Left ventricle myocardium inferior (tissue), 1 donor: Measurements from ENCODE around the gene RUNX3. TPM values are rescaled to one million over a fixed set of nuclear protein-coding genes. Genes with fewer than 3 reads are reported as not detected.

ENCODE experiments used
- DNase-seq: peaks from one replicate; pipeline ENCODE4 v3.0.0-alpha.2; 2020
- H3K27ac ChIP-seq: fragments of 200-600 bp; replicated peaks from 2 replicates; pipeline ENCODE4 v1.8.0; 2021
- H3K27me3 ChIP-seq: fragments of 200-600 bp; 2 replicates; pipeline ENCODE4 v1.8.0; 2021; ENCODE audit warnings: low read depth
- H3K36me3 ChIP-seq: fragments of 200-600 bp; 2 replicates; pipeline ENCODE4 v1.8.0; 2021
- H3K4me1 ChIP-seq: fragments of 200-600 bp; 2 replicates; pipeline ENCODE4 v1.8.0; 2021
- H3K4me3 ChIP-seq: fragments of 200-600 bp; 2 replicates; pipeline ENCODE4 v1.8.0; 2021; ENCODE audit warnings: mild to moderate bottlenecking, moderate library complexity
- H3K9me3 ChIP-seq: fragments of 200-600 bp; replicated peaks from 2 replicates; pipeline ENCODE4 v1.8.0; 2021
- intact Hi-C: fragments of 100-400 bp; cut with micrococcal nuclease; formaldehyde crosslinking; loops from one replicate; pipeline ENCODE4 v1.11.0; 2022
- total RNA-seq: library from RNA; stranded (reverse); fragmentation: NEBNext Ultra II Directional; extraction: Animal tissue kit (Norgen Biotek cat#: 25700); gene quantifications from one replicate; pipeline ENCODE4 v1.2.1, GENCODE V29; 2021
- TF ChIP-seq, protein P1 (sequence below): fragments of 200-600 bp; IDR thresholded peaks from 2 replicates; pipeline ENCODE4 v1.8.0; 2021; ENCODE audit warnings: antibody characterized with exemption, mild to moderate bottlenecking, borderline replicate concordance
- donor health status: DM: no; HTN: yes; CAD: no; lungs with severe emphysema.

Gene RUNX3
- total RNA-seq, 1 donor from 2014 or later: 0.52 TPM

DNA sequence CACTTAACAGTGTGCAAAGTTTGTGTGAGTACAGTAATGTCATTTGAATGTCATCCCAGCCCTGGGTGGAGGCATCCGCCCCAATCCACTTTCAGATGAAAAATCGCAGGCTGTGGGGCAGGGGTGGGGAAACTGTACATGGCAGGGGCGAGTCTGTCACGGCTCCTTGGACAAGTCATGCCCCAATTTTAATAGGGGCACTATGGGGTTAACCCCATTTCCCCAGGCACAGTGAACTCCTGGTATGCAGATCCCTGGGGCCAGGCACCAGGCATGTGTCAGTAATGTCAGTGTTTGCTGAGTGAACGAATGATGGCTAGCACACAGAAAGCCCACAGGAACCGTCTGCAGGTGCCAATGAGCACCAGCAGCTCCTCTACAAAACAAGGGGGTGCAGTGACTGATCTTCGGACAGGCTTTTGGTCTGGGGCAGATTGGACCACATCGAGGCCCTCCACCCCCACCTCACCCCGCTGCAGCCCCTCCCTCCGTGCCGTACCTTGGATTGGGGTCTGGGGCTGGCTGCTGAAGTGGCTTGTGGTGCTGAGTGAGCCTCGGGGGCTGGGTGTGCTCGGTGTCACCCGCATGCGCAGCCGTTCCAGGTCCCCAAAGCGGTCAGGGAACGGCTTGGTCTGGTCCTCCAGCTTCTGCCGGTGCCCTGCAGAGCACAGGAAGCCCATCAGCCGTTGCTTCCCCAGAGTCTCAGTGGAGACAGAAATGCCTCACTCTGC, 23.2 kb downstream of the RUNX3 start:
- Histone ChIP-seq H3K9me3 (no peaks in the 10 kb centered on the region), H3K27me3 (peaks cover 65% of the 10 kb centered on the region), H3K4me3 (no peak overlapping the region), H3K27ac (no peak overlapping the region), H3K36me3 (no peaks in the 10 kb centered on the region), H3K4me1 (no peaks in the 10 kb centered on the region)
- TF ChIP-seq, protein P1, sequence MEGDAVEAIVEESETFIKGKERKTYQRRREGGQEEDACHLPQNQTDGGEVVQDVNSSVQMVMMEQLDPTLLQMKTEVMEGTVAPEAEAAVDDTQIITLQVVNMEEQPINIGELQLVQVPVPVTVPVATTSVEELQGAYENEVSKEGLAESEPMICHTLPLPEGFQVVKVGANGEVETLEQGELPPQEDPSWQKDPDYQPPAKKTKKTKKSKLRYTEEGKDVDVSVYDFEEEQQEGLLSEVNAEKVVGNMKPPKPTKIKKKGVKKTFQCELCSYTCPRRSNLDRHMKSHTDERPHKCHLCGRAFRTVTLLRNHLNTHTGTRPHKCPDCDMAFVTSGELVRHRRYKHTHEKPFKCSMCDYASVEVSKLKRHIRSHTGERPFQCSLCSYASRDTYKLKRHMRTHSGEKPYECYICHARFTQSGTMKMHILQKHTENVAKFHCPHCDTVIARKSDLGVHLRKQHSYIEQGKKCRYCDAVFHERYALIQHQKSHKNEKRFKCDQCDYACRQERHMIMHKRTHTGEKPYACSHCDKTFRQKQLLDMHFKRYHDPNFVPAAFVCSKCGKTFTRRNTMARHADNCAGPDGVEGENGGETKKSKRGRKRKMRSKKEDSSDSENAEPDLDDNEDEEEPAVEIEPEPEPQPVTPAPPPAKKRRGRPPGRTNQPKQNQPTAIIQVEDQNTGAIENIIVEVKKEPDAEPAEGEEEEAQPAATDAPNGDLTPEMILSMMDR: no peak
- DNase-seq: no peak
- intact Hi-C loops: no loop called here

DNA sequence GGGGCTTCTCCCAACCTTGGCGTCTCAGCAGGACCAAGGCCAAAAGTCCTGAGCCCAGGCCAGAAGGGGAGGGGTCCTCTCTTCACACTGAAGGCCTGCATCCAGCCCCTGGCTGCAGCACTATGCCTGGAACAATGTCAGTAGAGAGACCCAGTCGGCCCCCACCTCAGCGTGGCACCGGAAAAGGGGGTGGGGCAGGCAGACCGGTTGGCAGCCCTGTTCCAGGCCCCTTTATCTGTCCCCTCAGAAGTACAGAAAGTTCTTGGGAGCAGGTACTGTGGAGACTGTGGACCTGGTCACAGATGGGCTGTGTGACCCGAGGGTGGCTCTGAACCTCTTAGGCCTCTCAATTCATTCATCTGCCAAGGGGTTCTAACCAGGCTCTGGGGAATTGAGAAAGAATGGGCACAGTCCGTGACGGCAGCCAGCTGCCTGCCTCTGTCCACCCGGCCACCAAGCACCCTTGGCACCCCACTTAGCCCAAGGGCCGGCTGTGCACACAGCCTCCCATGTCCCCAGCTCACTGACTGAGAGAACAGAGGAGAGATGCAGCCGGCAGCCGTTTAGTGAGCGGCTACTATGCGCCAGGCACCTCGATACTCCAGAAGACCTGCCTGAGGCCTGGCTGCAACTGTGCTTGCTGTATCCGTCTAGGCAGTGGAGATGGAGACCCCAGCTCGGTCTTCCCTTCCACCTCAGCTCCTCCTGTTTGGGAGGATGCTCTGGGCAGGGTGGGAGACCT, 23.9 kb downstream of the RUNX3 start:
- H3K36me3 ChIP-seq: no peaks in the 10 kb centered on the region
- TF ChIP-seq, protein P1: no peak
- H3K4me1 ChIP-seq: no peaks in the 10 kb centered on the region
- H3K27ac ChIP-seq: no peak overlapping the region
- no peaks in the 10 kb centered on the region for H3K9me3 ChIP-seq
- no peak overlapping the region for H3K4me3 ChIP-seq
- no peak for DNase-seq
- intact Hi-C loops: no loop called here
- peaks cover 73% of the 10 kb centered on the region for H3K27me3 ChIP-seq

DNA sequence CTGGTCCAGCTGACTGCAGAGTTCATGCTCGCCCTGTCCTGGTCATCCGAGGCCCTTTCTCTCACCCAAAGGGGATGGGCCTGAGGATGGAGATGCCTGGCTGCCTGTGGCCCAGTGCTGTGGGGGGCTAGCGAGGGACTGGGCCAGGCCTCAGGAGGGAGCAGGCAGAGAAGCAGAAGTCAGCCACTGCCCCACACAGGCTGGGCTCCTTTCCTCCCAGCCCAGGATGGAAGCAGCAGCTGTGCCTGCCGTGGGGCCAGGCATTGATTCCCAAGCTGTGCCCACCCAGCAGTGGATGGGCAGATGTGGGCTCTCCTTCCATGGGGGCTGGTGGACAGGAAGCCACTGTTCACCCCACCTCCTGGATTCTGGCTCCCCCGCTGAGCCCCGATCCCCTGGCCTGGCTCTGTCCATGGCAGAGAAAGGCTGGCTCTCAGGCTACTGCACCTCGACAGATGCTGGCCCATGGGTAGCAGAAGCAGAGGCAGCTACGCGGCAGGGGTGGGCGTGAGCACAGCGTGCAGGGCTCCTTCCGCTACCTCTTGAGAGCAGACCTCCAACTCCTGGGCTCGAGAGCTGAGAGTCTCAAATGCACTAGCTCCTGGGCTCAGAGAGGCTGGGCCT, 24.6 kb downstream of the RUNX3 start:
- H3K4me1 ChIP-seq: no peaks in the 10 kb centered on the region
- intact Hi-C loops: no loop called here

DNA sequence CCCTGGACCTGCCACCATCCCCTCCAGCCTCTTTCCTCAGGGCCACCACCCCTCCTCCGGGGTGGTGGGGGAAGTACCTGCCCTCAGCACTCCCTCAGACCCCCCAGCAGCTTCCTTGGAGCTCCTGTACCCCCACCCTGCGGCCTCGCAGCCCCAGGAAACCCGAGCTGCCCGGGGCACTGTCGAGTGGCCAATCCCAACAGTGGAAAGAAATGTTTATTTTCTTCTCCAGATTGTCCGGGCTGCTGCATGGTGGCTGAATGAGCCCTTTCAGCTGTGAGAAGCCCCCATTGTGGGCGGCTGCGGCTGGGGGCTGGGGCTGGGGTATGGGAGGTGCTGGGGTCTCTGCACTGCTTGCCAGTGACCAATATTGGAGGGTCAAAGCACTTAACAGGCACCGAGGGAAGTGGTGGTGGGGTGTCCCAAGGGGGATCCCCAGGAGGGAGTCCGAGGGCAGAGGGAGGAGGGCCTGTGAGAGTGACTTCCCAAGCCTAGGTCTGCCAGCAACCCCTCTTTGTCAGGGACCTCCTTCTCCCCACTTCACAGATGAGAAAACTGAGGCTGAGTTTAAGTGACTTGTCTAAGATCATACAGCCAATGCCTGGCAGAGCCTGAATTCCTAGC, 25.2 kb downstream of the RUNX3 start:
- H3K9me3 ChIP-seq: no peaks in the 10 kb centered on the region
- TF ChIP-seq, protein P1: no peak
- intact Hi-C loops: no loop called here
- no peak overlapping the region for H3K27ac ChIP-seq
- H3K4me1 ChIP-seq: no peaks in the 10 kb centered on the region
- no peaks in the 10 kb centered on the region for H3K36me3 ChIP-seq
- no peak overlapping the region for H3K4me3 ChIP-seq
- no peak for DNase-seq
- H3K27me3 ChIP-seq: peaks cover 85% of the 10 kb centered on the region

More for the DNA sequence above, 24.6 kb downstream of the RUNX3 start:
- H3K27ac ChIP-seq: no peak overlapping the region
- TF ChIP-seq, protein P1: no peak
- DNase-seq: no peak
- no peak overlapping the region for H3K4me3 ChIP-seq
- H3K27me3 ChIP-seq: peaks cover 79% of the 10 kb centered on the region
- no peaks in the 10 kb centered on the region for H3K9me3 ChIP-seq
- no peaks in the 10 kb centered on the region for H3K36me3 ChIP-seq

DNA sequence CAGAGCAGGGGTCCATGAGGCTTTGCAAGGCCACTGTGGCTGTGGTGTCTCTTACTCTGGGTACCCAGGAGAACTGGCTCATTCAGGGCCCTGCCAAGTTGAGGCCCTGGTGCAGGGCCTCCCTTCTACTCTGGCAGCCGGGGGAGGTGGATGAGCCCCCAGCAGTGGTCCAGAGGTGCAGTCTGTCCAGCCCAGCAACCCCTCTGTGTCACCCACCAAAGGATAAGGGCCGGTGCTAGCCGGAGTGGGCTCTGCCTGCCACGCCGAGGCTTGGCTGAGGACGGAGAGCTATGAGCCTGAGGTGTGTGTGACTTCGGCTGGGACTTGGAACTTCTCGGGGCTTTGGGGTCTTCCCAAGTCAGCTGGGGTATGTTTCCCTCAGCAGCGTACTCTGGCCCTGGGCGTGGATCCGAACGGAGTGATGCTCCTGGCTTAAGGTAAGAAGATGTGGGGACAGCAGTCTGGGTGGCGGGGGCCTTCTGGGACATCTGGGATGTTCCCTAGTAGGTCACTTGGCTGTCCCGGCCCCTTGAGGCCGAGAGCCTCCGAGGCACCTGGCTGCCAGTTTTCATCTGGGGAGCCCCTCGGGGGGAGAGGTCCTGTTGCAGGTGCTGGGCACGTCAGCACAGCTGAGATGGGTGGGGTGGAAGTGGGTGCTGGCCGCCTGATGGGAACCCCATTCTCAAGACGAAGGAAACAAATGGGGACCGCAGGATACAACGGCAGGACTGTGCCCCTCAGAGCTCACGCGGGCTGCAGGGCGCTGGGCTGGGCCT, 25.9 kb downstream of the RUNX3 start:
- no peaks in the 10 kb centered on the region for H3K9me3 ChIP-seq
- no peaks in the 10 kb centered on the region for H3K4me1 ChIP-seq
- no peaks in the 10 kb centered on the region for H3K36me3 ChIP-seq
- TF ChIP-seq, protein P1: no peak
- intact Hi-C loops: no loop called here
- H3K27ac ChIP-seq: no peak overlapping the region
- H3K4me3 ChIP-seq: no peak overlapping the region
- peaks cover 88% of the 10 kb centered on the region for H3K27me3 ChIP-seq
- DNase-seq: no peak
